Measurements from ENCODE around the gene AP1AR.

DNA sequence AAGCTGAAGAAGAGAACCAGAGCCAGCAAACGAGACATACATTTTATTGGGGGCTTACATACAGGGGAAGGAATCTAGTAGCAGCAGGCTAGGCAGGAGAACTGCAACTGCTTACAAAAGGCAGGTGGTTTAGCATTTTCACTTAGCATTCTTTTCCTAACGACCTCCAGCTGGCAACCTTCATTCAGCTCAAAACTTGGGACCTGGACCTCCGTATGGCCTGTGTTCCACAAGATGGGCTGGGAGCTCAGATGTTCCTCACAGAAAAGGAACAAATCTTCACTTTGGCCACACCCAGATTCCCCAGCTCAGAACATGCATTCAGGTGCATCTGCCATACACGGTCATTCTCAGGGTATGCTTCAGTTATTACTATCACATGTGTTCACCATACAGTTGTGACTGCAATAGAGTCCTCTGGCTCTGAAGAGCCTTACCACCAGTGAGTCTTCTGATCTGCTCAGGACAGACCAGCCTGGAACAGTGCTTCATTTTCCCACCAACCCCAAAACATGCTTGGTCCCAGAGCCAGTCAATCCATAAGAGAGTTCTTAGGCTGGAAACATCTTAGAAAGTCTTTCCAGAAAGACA is 29.6 kb upstream of the AP1AR start:
- TF ChIP-seq POLR2A (IDR thresholded peaks at IDR 0.05; ENCODE audit: low read length) (no peak), GATA1 (IDR thresholded peaks at IDR 0.05; ENCODE audit: low read depth, low read length) (no peak)

Measured in erythroblast (primary cell).